Suppressor macrophage (primary cell): ENCODE results near the gene HLA-DOA.

ENCODE experiments used
- DNase-seq, 4 experiments: peaks; one replicate each; pipeline ENCODE4 v3.0.0-alpha.2; 2020 to 2022

The HLA-DOA gene

GRCh38 chr6:33017018-33017417 lies 7.6 kb upstream of the HLA-DOA start:
- no peak for DNase-seq

GRCh38 chr6:33015798-33016197 lies 6.4 kb upstream of the HLA-DOA start:
- DNase-seq: no peak

- peak; percentile 75 to 90 (median 86) for DNase-seq
Observed at GRCh38 chr6:33014841-33015634, 5.6 kb upstream of the HLA-DOA start.

- DNase-seq: no peak
Observed at GRCh38 chr6:33013608-33014007, 4.2 kb upstream of the HLA-DOA start.

- no peak for DNase-seq
Observed at GRCh38 chr6:33010356-33010755, 965 bp upstream of the HLA-DOA start.

GRCh38 chr6:33007831-33008400 lies 1.5 kb downstream of the HLA-DOA start:
- DNase-seq: no peak

GRCh38 chr6:33004940-33005339 lies 4.5 kb downstream of the HLA-DOA start:
- no peak for DNase-seq

GRCh38 chr6:33001685-33002084 lies 7.7 kb downstream of the HLA-DOA start:
- DNase-seq: no peak

GRCh38 chr6:33000055-33000454 lies 9.3 kb downstream of the HLA-DOA start:
- peak in 1 of 4 experiments; percentile 16 for DNase-seq

GRCh38 chr6:32995448-32995847 lies 13.9 kb downstream of the HLA-DOA start:
- DNase-seq: no peak

- no peak for DNase-seq
Observed at GRCh38 chr6:32993363-32993973, 15.9 kb downstream of the HLA-DOA start.

GRCh38 chr6:32991972-32992371 lies 17.4 kb downstream of the HLA-DOA start:
- no peak for DNase-seq

GRCh38 chr6:32989368-32989767 lies 20.0 kb downstream of the HLA-DOA start:
- DNase-seq: no peak

GRCh38 chr6:32984622-32985389 lies 24.6 kb downstream of the HLA-DOA start:
- DNase-seq: peak; percentile 81 to 91 (median 87)

- DNase-seq: no peak
Observed at GRCh38 chr6:32983964-32984621, 25.3 kb downstream of the HLA-DOA start.

GRCh38 chr6:32983493-32983848 lies 25.9 kb downstream of the HLA-DOA start:
- no peak for DNase-seq

GRCh38 chr6:32982702-32983492 lies 26.5 kb downstream of the HLA-DOA start:
- DNase-seq: no peak

GRCh38 chr6:32982084-32982701 lies 27.2 kb downstream of the HLA-DOA start:
- DNase-seq: no peak

- no peak for DNase-seq
Observed at GRCh38 chr6:32980488-32981038, 28.8 kb downstream of the HLA-DOA start.

GRCh38 chr6:32979720-32980487 lies 29.5 kb downstream of the HLA-DOA start:
- no peak for DNase-seq
